Activated CD8-positive, alpha-beta T cell treated with anti-CD3 and anti-CD28 coated beads, Interleukin-2, amount 10 ng/mL, durations not matched to agents 7 days and 5 days (primary cell): ENCODE data around the gene LIMK1. TPM values are rescaled to one million over a fixed set of nuclear protein-coding genes. Genes with fewer than 3 reads are reported as not detected.
A peak's percentile ranks its signal among the peaks of the same experiment; 100 is the strongest.

Experiments
- ATAC-seq: fragments of 150-1000 bp; cut with Tn5 transposase; one replicate; pipeline ENCODE4 v1.10.0; 2021; ENCODE audit warnings: moderate library complexity
- CTCF ChIA-PET: fragments of 350-600 bp; sonication (Branson Sonifier 250); formaldehyde crosslinking; loops from one replicate; lab custom pipeline; 2021; ENCODE audit warnings: antibody characterized with exemption; lab: Charles Lee
- POLR2A ChIA-PET: fragments of 350-600 bp; sonication (Branson Sonifier 250); formaldehyde crosslinking; loops from one replicate; lab custom pipeline; 2021; ENCODE audit warnings: antibody characterized with exemption; lab: Charles Lee
- DNase-seq: peaks from one replicate; pipeline ENCODE4 v3.0.0-alpha.2; 2020
- H3K27ac Mint-ChIP-seq: one replicate; pipeline ENCODE4 v1.8.0; 2021; ENCODE audit warnings: mild to moderate bottlenecking, mixed read lengths
- H3K27me3 Mint-ChIP-seq: one replicate; pipeline ENCODE4 v1.8.0; 2021; ENCODE audit warnings: low read depth, mixed read lengths
- H3K36me3 Mint-ChIP-seq: one replicate; pipeline ENCODE4 v1.8.0; 2021; ENCODE audit warnings: low read depth, mixed read lengths
- H3K4me1 Mint-ChIP-seq: one replicate; pipeline ENCODE4 v1.8.0; 2021; ENCODE audit warnings: low read depth, mixed read lengths
- H3K4me3 Mint-ChIP-seq: one replicate; pipeline ENCODE4 v1.8.0; 2021; ENCODE audit warnings: mild to moderate bottlenecking, mixed read lengths
- H3K9me3 Mint-ChIP-seq: one replicate; pipeline ENCODE4 v1.8.0; 2022; ENCODE audit warnings: mixed read lengths; ENCODE audit not compliant: insufficient read depth
- total RNA-seq, 2 experiments: library from RNA; stranded (reverse); gene quantifications; one replicate each; pipeline ENCODE4 v1.2.3, GENCODE V29; 2021

Gene LIMK1
- total RNA-seq, 2 experiments from 2014 or later = 33.5 to 37.6 TPM

DNA sequence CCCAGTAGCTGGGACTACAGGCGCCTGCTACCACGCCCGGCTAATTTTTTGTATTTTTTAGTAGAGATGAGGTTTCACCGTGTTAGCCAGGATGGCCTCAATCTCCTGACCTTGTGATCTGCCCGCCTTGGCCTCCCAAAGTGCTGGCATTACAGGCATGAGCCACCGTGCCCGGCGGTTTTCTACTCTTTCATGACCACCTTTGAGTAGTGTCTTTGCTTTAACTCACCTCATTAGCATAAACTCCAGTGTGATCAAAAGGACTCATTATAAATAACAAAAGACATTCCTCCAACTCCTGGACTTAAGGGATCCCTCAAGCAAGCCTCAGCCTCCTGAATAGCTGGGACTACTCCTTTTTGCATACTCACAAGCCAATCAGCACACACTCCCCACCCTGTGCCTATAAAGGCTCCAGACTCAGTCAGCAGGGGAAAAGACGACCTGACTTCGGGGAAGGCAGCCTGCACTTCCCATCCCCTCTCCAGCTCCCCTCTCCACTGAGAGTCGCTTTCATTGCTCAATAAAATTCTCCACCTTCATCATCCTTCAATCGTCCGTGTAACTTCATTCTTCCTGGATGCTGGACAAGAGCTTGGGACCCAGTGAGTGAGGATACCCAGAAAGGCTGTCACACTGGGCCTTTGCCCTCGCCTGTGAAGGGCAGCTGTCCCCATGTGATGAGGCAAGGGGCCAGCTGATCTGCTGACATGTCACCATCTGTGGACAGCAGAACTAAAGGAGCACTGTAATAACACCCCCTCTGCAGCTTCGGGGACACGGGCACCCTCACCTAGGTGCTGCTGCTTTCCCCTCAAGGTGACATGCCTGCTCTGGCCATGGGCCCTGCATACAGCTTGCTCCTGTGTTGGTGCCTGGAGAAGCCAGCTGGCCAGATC is 55.6 kb downstream of the LIMK1 start:
- DNase-seq = no peak
- H3K4me3 Mint-ChIP-seq = no peak overlapping the region
- POLR2A ChIA-PET = no interaction called here
- no peak overlapping the region for H3K27ac Mint-ChIP-seq
- H3K4me1 Mint-ChIP-seq = peaks cover 12% of the 10 kb centered on the region
- no peaks in the 10 kb centered on the region for H3K9me3 Mint-ChIP-seq
- no peak for ATAC-seq
- H3K27me3 Mint-ChIP-seq = peaks cover 2% of the 10 kb centered on the region
- H3K36me3 Mint-ChIP-seq = no peaks in the 10 kb centered on the region
- CTCF ChIA-PET = no interaction called here

DNA sequence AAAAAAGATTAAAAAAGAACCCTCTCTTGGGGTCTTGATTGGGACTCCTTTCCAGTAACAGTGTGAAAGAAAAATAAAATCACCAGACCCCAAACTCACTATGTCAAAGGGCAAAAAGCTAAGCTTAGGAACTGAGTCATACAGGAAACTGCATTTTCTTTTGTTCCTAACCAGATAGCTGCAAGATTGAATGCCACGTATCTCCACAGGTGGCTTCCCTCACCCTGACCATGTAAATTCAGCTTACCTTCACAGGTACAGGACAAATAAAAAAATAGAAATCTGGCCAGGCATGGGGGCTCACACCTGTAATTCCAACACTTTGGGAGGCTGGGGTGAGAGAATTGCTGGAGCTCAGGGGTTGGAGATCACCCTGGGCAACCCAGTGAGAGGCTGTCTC is 58.1 kb downstream of the LIMK1 start:
- H3K27me3 Mint-ChIP-seq = peaks cover 8% of the 10 kb centered on the region
- no peaks in the 10 kb centered on the region for H3K9me3 Mint-ChIP-seq
- POLR2A ChIA-PET = no interaction called here
- H3K27ac Mint-ChIP-seq = no peak overlapping the region
- CTCF ChIA-PET = interaction anchor here (0.9 to 1.6 kb wide), 2 partner anchors 13 to 260 kb away, joined by 3 to 5 read pairs; no protein-coding TSS in a partner anchor
- ATAC-seq = peak; percentile 49
- peaks cover 10% of the 10 kb centered on the region for H3K4me1 Mint-ChIP-seq
- no peak overlapping the region for H3K4me3 Mint-ChIP-seq
- H3K36me3 Mint-ChIP-seq = no peaks in the 10 kb centered on the region
- DNase-seq = peak; percentile 24

GRCh38 chr7:74143383-74143782 is 59.8 kb downstream of the LIMK1 start:
- no peak for ATAC-seq
- no peaks in the 10 kb centered on the region for H3K36me3 Mint-ChIP-seq
- no peak overlapping the region for H3K4me3 Mint-ChIP-seq
- no peak overlapping the region for H3K27ac Mint-ChIP-seq
- POLR2A ChIA-PET = interaction anchor here (0.7 to 1.0 kb wide), 2 partner anchors 25 to 667 kb away, joined by 4 to 5 read pairs; no protein-coding TSS in a partner anchor
- H3K9me3 Mint-ChIP-seq = no peaks in the 10 kb centered on the region
- no peak for DNase-seq
- H3K27me3 Mint-ChIP-seq = peaks cover 8% of the 10 kb centered on the region
- CTCF ChIA-PET = no interaction called here
- H3K4me1 Mint-ChIP-seq = peaks cover 10% of the 10 kb centered on the region

DNA sequence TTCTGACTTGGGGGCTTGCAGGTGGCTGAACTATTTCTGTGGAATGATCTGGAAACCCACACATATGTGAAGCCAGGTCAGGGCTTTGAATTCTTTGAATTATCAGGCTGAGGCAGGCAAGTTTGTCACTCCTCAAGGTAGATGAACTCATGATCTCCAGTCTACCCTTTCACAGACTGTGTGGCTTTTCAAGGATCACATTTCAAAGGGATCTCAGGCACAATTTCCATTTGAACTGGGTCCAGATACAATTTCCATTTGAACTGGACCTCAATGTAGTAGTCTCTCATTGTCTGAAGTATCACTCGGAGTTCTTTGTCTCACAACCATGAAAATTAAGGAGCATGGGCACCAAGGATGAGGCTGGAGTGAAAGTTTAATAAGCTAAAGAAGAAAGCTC is 64.9 kb downstream of the LIMK1 start:
- no peaks in the 10 kb centered on the region for H3K4me1 Mint-ChIP-seq
- DNase-seq (no peak), ATAC-seq (no peak)
- H3K27ac Mint-ChIP-seq = no peak overlapping the region
- ChIA-PET CTCF (no interaction called here), POLR2A (no interaction called here)
- H3K36me3 Mint-ChIP-seq = no peaks in the 10 kb centered on the region
- no peak overlapping the region for H3K4me3 Mint-ChIP-seq
- no peaks in the 10 kb centered on the region for H3K9me3 Mint-ChIP-seq
- H3K27me3 Mint-ChIP-seq = peaks cover 10% of the 10 kb centered on the region

GRCh38 chr7:74149071-74149470 is 65.5 kb downstream of the LIMK1 start:
- CTCF ChIA-PET = no interaction called here
- H3K27me3 Mint-ChIP-seq = peaks cover 8% of the 10 kb centered on the region

DNA sequence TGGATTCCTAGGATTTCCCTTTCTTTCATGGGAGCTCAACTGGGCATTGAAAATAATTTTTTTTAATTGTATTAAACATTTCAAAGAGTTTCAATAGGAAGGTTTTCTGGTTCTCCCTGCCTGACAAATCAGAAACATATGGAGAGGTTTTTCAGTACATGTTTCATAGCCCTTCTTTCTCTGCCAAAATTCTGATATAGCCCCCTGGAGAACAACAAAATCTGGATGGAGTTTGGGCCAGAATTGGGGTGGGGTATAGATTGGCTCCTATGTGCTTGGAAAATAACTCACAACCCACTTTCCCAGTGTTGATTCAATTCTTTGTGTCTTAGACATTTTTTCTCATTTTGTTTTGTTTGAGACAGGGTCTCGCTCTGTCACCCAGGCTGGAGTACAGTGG is 66.0 kb downstream of the LIMK1 start:
- no peaks in the 10 kb centered on the region for H3K4me1 Mint-ChIP-seq
- no peak overlapping the region for H3K4me3 Mint-ChIP-seq
- no peaks in the 10 kb centered on the region for H3K9me3 Mint-ChIP-seq
- ATAC-seq (no peak), DNase-seq (no peak)
- H3K36me3 Mint-ChIP-seq = no peaks in the 10 kb centered on the region
- CTCF ChIA-PET = no interaction called here
- peaks cover 8% of the 10 kb centered on the region for H3K27me3 Mint-ChIP-seq
- no peak overlapping the region for H3K27ac Mint-ChIP-seq
- POLR2A ChIA-PET = interaction anchor here (0.6 kb wide), 1 partner anchor 90 kb away, joined by 3 read pairs; no protein-coding TSS in a partner anchor

More at GRCh38 chr7:74149071-74149470, 65.5 kb downstream of the LIMK1 start:
- H3K36me3 Mint-ChIP-seq = no peaks in the 10 kb centered on the region
- POLR2A ChIA-PET = no interaction called here
- DNase-seq (no peak), ATAC-seq (no peak)
- no peaks in the 10 kb centered on the region for H3K9me3 Mint-ChIP-seq
- no peak overlapping the region for H3K4me3 Mint-ChIP-seq
- H3K4me1 Mint-ChIP-seq = no peaks in the 10 kb centered on the region
- H3K27ac Mint-ChIP-seq = no peak overlapping the region

DNA sequence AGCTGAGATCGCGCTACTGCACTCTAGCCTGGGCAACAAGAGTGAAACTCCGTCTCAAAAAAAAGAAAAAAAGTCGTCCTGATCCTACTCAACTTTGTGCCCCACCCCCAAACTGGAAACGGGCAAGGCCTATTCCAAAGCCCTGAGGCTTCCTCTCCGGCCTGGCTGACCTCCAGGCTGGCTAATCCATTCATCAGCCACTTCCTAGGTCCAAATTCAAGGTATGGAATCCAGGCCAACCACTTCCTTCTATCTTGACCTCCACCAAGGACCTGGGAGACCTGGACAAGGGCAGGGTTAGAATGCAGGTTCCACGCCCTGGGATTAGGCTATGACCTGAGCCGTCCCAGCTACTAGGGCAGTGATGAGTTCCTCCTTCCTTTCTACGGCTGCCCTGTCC is 70.1 kb downstream of the LIMK1 start:
- ATAC-seq (no peak), DNase-seq (no peak)
- ChIA-PET CTCF (no interaction called here), POLR2A (no interaction called here)
- no peaks in the 10 kb centered on the region for H3K27me3 Mint-ChIP-seq
- no peaks in the 10 kb centered on the region for H3K36me3 Mint-ChIP-seq
- H3K4me1 Mint-ChIP-seq = no peaks in the 10 kb centered on the region
- no peak overlapping the region for H3K27ac Mint-ChIP-seq
- H3K4me3 Mint-ChIP-seq = no peak overlapping the region
- H3K9me3 Mint-ChIP-seq = no peaks in the 10 kb centered on the region

DNA sequence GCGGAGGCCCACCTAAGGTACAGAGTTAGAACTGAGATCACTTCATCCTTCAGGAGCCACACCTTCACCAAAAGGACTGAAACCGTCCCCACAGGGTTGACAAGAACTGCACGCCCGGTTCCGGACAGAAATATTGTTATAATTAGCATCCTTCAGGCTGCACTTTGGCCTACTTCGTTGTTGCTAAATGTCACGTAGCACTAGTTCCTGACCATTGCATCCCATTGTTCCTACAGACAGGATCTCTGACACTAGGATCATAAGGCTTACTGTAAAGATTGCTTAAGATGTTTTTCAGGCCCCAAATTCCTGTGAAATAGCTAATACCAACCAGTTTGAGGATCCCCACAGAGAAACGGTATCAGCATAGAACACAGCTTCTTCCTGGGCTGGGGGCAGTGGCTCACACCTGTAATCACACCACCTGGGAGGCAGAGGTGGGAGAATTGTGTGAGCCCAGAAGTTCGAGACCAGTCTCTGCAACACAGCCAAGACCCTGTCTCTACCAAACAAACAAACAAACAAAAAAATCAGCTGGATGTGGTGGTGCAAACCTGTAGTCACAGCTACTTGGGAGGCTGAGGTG is 72.3 kb downstream of the LIMK1 start:
- ChIA-PET POLR2A (interaction anchor here (0.7 kb wide), 1 partner anchor 1900 kb away, joined by 3 read pairs; no protein-coding TSS in a partner anchor), CTCF (no interaction called here)
- no peak overlapping the region for H3K4me3 Mint-ChIP-seq
- H3K27ac Mint-ChIP-seq = no peak overlapping the region
- ATAC-seq = no peak
- no peaks in the 10 kb centered on the region for H3K4me1 Mint-ChIP-seq
- DNase-seq = no peak
- H3K9me3 Mint-ChIP-seq = no peaks in the 10 kb centered on the region
- no peaks in the 10 kb centered on the region for H3K36me3 Mint-ChIP-seq
- no peaks in the 10 kb centered on the region for H3K27me3 Mint-ChIP-seq

- Mint-ChIP-seq H3K4me1 (no peaks in the 10 kb centered on the region), H3K27ac (no peak overlapping the region), H3K36me3 (no peaks in the 10 kb centered on the region), H3K27me3 (no peaks in the 10 kb centered on the region), H3K4me3 (no peak overlapping the region), H3K9me3 (no peaks in the 10 kb centered on the region)
- DNase-seq (no peak), ATAC-seq (no peak)
- CTCF ChIA-PET = no interaction called here
- POLR2A ChIA-PET = no interaction called here
Observed at GRCh38 chr7:74157605-74158004, 74.0 kb downstream of the LIMK1 start.

DNA sequence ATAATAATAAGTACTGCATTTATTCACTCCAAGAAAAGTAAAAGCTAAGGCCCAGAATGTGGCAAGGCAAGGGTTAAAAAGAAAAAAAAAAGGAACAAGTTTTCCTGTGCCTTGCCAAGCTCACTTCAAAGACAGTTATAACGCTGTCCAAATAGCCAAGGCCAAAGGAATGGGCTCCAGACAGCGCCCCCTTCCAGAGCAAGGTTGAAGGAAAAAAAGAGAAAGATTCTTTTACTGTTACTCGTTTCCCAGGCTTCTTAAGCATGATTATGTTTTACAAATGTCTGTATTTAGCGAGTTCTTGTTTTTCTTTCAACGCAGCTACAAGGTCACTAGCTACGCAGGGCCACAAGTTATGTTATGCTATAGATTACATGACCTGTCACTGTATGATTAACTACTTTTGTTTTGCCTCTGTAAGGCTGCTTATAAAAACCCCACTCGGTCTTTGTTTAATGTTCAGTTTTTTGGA is 81.4 kb downstream of the LIMK1 start:
- Mint-ChIP-seq H3K27ac (no peak overlapping the region), H3K9me3 (no peaks in the 10 kb centered on the region), H3K4me3 (no peak overlapping the region), H3K27me3 (no peaks in the 10 kb centered on the region), H3K36me3 (no peaks in the 10 kb centered on the region), H3K4me1 (no peaks in the 10 kb centered on the region)
- ChIA-PET POLR2A (no interaction called here), CTCF (no interaction called here)
- ATAC-seq (no peak), DNase-seq (no peak)

- Mint-ChIP-seq H3K4me3 (no peak overlapping the region), H3K9me3 (no peaks in the 10 kb centered on the region), H3K36me3 (no peaks in the 10 kb centered on the region), H3K27ac (no peak overlapping the region), H3K27me3 (no peaks in the 10 kb centered on the region), H3K4me1 (no peaks in the 10 kb centered on the region)
- ChIA-PET POLR2A (no interaction called here), CTCF (interaction anchor here (1.4 kb wide), 1 partner anchor 41 kb away, joined by 3 read pairs; no protein-coding TSS in a partner anchor)
- no peak for ATAC-seq
- no peak for DNase-seq
Observed at GRCh38 chr7:74165867-74166593, 82.4 kb downstream of the LIMK1 start.
